Astrocyte of the cerebellum (primary cell): ENCODE data around the gene TINAGL1.

Source experiments
- DNase-seq: peaks from one replicate; pipeline ENCODE4 v3.0.0-alpha.2; 2011; ENCODE audit warnings: low read depth
- H3K4me3 ChIP-seq: 2 replicates; pipeline ENCODE4 v1.5.1; 2011; ENCODE audit warnings: mild to moderate bottlenecking, low read depth, low read length, moderate library complexity
- in situ Hi-C: cut with HindIII; loops from 2 replicates; pipeline ENCODE4 v1.10.0; 2017; ENCODE audit warnings: low sequenced_read_pairs
- TF ChIP-seq, protein P1 (sequence below): IDR thresholded peaks from 2 replicates; pipeline ENCODE4 v1.5.1; 2012; ENCODE audit warnings: low read length, low read depth, moderate library complexity, mild to moderate bottlenecking; ENCODE audit errors: missing control alignments

TINAGL1 gene

GRCh38 chr1:31572323-31573104 lies 3.8 kb upstream of the TINAGL1 start:
- in situ Hi-C loops = no loop called here
- DNase-seq = no peak
- TF ChIP-seq, protein P1, sequence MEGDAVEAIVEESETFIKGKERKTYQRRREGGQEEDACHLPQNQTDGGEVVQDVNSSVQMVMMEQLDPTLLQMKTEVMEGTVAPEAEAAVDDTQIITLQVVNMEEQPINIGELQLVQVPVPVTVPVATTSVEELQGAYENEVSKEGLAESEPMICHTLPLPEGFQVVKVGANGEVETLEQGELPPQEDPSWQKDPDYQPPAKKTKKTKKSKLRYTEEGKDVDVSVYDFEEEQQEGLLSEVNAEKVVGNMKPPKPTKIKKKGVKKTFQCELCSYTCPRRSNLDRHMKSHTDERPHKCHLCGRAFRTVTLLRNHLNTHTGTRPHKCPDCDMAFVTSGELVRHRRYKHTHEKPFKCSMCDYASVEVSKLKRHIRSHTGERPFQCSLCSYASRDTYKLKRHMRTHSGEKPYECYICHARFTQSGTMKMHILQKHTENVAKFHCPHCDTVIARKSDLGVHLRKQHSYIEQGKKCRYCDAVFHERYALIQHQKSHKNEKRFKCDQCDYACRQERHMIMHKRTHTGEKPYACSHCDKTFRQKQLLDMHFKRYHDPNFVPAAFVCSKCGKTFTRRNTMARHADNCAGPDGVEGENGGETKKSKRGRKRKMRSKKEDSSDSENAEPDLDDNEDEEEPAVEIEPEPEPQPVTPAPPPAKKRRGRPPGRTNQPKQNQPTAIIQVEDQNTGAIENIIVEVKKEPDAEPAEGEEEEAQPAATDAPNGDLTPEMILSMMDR = no peak
- H3K4me3 ChIP-seq = no peak overlapping the region

DNA sequence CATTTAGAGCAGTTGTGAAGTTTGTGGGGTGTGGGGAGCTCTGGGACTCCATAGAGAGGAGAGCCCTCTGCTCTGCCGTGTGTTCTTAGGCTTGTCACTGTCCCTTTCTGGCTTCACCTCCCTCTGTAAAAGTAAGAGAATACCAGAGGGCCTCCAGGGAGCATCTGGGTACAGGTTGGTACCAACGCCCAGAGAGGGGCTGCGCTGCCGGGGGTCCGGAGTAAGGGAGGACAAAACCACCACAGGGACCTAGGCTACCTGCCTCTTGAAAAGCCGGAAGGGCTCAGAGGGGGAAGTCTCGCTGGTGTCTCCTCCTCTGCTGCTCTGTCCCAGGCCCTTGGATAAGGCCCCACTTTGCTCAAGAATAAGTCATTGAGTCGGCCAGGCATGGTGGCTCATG lies 3.1 kb upstream of the TINAGL1 start:
- TF ChIP-seq, protein P1 = no peak
- no peak for DNase-seq
- in situ Hi-C loops = no loop called here
- no peak overlapping the region for H3K4me3 ChIP-seq

DNA sequence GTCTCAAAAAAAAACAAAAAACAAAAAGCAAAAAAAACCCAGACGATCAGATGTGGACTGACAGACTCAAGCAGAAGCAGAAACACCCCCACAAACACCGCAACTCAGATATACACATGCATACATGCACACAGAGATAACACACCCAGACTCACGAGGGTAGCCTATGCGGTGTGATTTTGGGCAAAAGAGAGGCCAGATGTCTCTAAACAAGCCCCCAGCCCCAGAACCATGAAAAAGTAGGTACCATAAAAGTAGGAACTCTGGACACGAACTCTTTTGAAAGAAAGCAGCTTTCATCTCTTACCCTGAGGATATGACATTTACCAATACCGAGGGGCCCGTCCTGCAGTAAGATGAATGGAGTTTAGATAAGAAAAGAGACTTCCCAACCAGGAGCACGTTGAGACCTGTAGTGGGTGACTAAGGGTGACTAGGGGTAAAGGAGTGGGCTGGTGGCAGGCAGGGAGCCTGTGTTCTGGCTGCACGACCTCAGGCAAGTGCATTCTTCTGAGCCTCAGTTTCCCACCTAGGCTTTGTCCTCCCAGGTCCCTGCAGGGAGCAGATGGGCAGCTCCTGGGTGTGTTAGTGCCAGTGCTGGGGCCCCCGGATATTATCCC lies 1.5 kb upstream of the TINAGL1 start:
- no peak overlapping the region for H3K4me3 ChIP-seq
- DNase-seq = no peak
- TF ChIP-seq, protein P1 = no peak
- in situ Hi-C loops = no loop called here

GRCh38 chr1:31575369-31576140 lies 760 bp upstream of the TINAGL1 start:
- DNase-seq = no peak
- TF ChIP-seq, protein P1 = no peak
- in situ Hi-C loops = no loop called here
- H3K4me3 ChIP-seq = no peak overlapping the region

- H3K4me3 ChIP-seq = peak overlapping the region; percentile 16
- no peak for DNase-seq
- TF ChIP-seq, protein P1 = no peak
- in situ Hi-C loops = no loop called here
These were observed 584 bp downstream of the TINAGL1 start for GRCh38 chr1:31576743-31577455.
